HG03558 (cell line): ENCODE data around the gene OMA1.
"Not testable (repeated sequence)": the region's sequence is repeated elsewhere in the genome, so short reads cannot be mapped to it uniquely, and the experiment has no call there.

Experiments
- ATAC-seq: cut with Tn5 transposase; IDR thresholded peaks from one replicate; pipeline ENCODE4 v1.9.1; 2021; ENCODE audit warnings: moderate number of reproducible peaks; ENCODE audit not compliant: unreplicated experiment; ENCODE audit errors: extremely low read depth

Gene OMA1

DNA sequence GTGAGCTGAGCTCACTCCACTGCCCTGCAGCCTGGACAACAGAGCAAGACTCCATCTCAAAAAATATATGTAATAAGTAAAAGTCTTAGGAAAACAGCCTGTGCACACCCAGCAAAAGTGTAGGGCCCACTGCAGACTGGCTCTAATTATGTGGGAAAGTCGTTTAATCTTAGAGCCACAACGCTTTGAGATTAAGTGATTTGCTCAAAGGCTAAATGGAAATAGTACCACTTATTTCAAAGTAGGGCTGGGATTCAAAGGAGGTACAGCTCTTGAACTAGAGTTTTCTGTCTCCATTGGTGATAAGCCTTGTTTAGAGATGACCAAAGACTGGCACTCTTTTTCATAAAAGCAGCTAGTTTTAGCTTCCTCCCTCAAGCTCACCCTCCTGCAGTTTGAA is 28.3 kb upstream of the OMA1 start:
- no peak for ATAC-seq

DNA sequence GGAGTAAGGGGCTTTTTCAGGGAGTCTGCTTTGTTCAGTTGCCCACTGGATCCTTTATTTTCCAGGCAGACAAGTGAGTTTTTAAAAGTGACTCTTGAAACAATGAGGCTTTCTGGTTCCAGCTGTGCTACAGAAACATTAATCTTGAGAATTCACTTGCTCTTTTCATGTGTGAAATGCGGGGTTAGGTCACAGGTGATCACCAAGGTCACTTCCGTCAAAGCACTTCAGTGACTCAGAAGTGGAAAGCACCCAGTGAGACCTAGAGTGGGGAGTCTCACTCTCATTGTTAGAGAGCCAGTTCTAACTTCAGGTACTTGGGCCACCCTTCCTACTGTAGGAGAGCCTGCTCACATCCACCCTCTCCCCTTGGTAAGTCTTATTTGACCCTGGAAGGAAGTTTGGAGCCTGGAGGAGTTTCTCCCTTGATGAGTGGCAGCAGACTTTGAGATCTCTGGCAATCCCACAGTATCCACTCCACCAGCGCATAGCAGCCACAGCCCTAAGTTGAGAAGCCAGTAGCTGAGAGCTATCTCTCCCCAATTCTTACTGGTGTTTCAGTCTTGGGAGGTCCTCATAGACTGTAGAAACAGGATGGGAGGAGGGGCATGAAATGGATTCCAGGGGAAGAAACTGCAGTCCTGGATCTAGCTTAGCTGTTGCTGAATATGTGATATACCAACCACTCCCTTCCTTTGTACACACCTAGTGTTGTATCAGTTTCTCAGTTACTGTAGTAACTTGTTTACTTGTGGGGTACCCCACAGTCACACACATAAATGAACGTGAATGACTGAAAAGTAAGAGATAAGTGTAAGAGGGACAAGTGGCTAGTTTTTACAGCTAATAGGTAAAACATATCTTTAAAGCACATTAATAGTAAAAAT is 27.4 kb upstream of the OMA1 start:
- ATAC-seq = peak; percentile 98

DNA sequence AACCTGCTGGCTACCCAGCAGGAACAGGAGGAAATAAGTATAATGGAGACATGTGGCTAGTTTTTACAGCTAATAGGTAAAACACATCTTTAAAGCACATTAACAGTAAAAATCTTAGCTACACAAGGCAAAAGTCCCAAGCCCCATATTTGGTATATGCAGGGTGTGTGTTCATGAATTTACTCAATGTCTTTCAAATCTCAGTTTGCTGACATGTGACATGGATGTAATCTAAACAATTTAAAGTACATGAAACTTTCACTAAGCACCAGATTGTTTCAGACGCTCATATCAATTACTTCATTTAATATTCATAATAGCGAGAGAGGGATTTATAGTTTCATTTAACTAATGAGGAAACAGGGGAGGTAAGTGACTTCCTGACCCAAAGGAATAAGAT is 26.6 kb upstream of the OMA1 start:
- no peak for ATAC-seq

DNA sequence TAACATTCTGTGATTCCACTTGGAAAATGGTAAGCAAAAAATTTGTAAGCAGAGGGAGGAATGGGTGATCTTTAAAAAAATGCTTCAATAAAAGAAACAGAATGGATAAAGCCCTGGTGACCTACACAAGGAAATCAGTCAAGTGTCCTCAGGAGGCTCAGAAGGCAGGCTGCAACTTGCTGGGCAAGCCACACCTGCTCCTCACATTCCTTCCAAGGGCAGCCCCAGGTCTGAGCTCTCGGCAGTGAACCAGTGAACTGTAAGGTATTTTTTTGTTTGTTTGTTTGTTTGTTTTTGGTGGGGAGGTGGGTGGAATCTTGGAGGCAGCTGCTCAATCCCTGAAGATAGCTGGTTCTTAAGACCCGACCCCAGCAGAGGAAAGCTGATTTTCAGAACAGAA is 26.2 kb upstream of the OMA1 start:
- no peak for ATAC-seq

DNA sequence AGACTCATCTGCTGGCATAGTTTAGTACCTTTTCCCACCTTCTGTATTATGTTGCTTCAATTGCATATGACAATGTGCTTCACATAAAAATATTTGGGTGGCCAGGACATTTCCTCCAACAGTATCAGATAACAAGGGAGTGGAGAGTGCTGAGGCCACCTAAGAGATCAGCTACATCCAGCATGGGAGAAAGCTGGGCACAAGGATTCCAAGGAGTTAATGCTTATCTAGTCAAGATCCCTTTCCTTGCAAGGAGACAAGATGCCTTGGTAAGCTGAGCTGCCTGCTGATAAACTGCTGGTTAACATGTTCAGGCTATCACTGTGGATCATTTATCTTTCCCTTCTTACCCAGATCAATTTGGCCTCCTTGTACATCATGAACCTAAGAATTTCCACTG is 25.1 kb upstream of the OMA1 start:
- no peak for ATAC-seq

DNA sequence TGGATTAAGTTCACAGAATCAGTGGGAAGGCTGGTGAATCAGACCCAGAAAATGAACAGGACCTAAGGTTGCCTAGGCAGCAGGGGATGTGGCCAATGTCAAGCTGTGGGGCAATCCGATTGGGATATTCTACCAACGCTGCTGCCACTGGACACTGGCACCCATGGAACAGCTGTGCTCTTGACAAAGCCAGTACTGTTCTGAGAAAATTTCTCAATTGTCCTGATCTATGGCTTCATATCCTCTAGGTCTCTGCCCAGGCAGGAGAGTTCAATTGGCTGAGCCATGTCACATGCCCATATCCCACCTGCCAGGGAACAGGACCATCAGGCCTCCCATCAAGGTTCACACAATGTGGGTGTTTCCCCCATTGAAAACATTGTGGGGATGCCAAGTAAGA is 24.3 kb upstream of the OMA1 start:
- no peak for ATAC-seq

DNA sequence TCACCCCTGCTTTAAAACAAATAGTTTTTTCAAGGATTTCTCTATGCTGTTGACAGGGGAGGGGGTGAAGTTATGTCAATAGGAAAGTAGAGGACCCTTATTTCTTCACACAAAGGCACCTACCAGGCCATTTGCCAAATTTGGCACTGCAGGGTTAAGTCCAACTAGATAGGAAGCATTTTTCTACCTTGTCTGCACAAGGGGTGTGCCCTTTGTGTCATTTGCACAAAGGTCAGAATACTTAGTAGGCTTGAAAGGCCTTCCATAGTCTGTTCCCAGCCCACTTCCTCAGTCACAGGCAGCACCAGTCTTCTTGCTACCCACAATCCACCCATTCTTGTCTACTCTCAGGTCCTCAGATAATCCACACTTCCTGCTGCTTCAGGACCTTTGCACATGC is 23.6 kb upstream of the OMA1 start:
- no peak for ATAC-seq

DNA sequence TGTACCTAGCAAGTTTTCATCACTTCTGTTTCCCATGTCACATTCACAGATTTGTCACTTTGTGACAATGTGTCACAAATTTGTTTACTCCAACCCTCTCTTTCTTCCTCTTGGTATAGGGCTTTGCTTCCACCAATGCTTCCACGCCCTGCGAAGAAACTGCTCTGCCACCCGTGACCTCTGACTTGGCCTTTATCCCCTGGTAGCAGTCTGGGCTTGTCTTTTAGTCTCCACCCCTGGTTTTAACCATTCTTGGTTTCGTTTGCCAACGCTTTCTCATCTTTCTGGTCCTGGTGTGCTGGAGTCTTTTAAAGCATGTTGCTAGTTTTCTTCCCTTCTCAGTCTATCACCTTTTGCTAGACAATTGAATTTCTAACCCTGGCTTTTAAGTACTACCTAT is 22.4 kb upstream of the OMA1 start:
- ATAC-seq = no peak

DNA sequence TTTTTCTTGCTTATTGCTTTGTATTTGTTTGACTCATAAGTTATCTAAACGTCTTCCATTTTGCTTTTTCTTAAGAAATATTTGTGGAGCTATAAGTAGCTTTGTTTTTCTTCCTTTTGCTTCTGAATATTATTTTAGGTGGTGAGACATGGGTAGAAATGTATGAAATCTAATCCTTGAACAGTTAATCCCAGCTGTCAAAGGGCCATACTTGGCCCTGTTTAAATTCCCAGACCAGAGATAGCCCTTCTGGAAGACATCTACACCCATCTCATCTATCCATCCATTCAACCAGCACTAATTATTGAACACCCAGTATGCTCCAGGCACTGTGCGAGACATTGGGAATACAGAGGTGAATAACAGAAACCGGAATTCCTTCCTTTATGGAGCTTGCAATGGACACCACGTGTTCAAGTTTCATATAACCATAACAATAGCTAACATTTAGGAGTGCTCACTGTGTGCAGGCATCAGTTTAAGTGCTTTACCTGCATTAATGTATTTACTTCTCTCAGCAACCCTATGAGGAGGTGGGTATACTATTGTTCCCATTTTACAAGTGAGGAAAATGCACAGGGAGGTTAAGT is 21.8 kb upstream of the OMA1 start:
- no peak for ATAC-seq

DNA sequence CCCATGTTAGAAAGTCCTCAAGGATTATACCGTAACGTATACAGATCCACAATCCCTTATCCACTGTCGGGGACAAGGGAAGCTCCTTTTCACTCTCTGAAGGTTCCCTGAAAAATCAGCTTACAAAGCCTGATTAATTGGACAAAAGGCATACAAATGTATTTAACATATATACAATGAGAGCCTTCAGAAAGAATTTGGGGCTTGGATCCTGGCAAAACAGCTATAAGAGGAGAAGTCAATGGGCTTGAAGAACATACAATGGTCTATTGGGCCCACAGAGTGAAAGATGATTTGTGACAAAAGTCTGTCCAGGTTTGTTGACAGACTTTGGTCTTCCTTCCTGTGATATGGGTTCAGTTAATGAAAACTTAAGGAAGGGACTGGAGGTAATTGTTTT is 19.8 kb upstream of the OMA1 start:
- ATAC-seq = no peak

DNA sequence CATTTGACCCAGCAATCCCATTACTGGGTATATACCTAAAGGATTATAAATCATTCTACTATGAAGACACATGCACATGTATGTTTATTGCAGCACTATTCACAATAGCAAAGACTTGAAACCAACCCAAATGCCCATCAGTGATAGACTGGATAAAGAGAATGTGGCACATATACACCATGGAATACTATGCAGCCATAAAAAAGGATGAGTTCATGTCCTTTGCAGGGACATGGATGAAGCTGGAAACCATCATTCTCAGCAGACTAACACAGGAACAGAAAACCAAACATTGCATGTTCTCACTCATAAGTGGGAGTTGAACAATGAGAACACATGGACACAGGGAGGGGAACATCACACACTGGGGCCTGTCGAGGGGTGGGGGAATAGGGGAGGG is 17.2 kb upstream of the OMA1 start:
- not testable (repeated sequence) for ATAC-seq

DNA sequence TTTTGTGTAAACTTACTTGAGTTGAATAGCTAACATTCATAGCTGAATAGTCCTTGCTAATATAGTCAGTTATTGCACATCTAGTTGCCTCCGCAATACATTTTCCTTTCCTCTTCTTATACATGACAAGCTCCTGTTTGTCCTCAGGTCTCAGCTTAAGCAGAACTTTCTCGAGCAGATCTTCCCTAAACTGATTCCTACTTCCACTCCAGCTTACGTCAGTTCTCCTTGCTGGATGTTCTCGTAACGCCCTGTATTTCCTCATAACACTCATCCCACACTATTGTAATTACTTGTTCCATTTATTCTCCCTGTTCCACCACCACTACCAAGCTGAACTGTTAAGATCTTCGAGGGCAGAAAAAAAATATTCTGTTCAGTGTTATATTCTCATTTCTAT is 15.1 kb upstream of the OMA1 start:
- no peak for ATAC-seq

DNA sequence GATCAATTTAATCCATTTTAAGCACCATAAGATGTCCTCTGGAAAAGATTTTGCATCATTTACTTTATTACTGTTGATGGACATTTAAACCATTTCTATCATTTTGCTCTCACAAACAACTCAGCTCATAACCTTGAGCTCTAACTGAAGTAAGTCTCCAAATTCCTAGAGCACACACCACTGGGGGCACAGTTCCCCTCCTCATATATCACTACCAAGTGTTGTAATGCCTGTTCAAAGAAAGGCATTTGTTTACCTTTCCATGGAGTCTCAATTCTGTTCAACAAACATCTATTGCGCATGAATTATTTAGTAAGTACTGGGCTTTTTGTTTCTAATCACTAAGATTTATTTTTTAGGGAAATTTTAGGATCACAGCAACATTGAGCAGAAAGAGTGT is 8.9 kb upstream of the OMA1 start:
- no peak for ATAC-seq

DNA sequence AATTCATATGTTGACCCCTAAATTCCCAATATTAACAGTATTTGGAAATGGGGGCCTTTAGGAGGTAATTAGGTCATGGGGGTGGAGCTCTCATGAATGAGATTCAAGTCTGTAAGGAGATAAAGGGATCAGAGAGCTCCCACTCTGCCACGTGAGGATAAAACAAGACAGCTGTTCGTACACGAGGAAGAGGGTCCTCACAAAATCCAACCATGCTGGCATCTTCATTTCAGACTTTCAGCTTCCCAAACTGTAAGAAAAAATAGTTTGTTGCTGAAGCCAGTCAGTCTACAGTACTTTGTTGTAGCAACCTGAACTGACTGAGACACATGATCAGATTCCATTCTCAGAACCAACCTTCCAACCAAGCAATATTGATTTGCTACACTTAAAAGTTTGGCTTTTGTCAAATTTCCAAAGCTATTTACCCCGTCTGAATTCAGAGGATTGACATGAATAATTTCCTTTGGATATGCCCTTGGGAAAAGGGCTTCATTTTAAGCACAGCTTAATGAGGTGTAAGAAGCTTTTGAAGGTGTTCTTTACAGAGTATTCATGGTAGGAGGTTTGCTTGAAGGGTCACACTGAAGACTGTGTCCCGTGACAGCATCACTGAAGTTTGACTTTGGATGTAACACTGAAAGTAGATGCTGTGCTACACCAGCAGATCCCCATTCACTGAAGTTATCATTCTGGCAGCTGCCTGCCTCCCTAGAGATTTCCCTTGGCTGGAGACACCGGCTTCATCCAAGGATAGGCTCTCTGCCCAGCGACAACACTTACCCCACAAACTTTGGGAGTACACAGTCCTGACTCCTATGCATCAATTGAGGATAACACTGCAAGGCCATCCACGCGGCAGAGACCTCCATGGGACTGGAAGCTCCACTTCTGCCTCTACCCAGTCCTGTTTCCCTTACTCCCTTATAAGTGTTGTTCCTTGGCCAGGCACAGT is 4.9 kb upstream of the OMA1 start:
- no peak for ATAC-seq

DNA sequence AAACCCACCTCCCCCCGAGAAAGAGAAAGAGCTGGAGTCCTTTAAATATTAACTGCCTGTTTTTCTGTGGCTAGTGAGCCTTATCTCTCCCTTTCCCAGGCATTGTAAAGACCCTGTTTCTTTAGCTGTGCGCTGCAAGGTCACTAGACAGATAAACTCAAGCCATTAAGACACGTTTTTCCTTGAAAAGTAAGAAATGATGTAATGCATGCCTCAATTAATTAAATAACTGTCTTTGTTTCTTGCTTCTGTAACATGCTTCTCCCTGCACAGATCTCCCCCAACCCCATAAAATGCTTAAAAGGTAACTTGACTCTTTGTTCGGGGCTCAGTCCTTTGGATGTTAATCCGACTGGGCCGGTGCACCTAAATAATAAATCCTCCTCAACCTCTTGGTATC is 2.8 kb upstream of the OMA1 start:
- ATAC-seq = not testable (repeated sequence)

DNA sequence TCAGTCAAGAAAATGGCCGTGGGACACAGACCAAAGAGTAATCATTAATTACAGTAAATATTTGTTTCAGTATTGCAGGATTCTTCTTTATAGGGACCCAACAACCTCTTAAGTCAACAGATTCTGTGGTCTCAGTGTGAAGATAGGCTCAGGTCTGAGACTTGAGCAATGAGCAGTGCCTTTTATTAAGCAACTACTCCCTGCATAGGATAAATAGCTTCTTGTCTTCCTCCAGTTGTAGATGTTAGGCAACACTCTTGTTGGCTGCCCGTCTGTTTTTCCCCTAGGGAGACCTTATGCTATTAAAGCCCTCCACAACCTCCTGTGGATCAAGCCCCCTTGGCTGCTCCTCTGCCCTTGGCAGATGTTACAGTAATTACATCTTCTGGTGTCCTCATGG is 1.8 kb upstream of the OMA1 start:
- ATAC-seq = no peak

DNA sequence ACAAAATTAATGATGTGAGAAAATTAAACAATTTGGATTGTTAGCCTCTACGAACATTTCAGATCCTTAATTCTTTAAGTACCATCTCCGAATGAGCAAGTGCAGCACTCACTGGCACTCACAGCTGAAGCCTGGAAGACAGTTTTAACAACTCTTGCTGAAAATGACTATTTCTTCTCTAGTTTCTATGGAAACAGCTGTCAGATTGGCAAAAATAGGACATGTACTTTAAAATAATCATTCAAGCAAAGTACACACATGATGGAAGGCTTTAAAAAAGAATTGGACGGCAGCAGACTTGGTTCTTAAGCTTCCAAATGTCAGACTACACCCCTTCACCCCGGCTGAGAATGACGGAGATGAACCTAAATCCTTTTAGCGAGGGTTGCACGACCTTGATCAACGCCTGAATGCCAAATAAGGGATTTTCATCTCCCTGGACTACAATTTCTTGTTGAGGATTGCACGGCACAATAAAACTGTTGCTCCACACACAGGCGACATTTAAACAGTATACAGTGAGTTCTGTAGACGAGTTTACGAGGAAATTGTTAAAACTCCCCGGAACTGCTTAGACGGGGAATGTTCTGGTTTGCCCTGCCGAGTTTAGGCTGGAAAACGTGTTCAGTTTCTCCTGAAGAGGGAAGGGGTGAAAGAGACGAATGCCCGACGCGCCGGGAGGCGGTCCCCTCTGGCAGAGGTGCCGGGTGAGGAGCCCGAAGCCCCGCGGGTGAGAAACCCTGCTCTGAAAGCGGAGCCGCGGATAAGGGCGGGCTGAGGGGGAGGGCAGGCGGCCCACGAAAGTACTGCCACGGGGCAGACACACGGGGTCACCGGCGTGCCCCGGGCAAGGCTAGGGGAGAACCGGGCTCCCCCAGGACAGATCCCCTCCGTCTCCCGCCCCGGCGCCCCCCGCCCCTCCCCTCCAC is 671 bp downstream of the OMA1 start:
- ATAC-seq = no peak

DNA sequence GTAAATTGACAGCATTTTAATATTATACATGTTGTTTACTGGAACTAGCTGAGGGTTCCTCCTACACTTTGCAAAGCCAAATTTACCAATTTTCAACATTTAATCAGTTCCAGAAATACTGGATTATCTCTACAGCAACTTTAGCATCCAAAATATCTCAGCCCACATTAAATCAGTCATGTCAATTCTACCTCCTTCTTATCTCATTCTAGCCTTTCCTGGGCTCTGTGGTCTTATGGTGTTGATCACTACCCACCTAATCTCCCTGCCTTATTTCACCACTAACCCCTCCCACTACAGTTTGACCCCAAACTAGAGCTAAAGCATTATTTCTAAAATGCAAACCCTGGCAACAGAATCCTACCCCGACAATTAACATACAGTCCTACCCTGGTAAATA is 3.3 kb downstream of the OMA1 start:
- no peak for ATAC-seq

DNA sequence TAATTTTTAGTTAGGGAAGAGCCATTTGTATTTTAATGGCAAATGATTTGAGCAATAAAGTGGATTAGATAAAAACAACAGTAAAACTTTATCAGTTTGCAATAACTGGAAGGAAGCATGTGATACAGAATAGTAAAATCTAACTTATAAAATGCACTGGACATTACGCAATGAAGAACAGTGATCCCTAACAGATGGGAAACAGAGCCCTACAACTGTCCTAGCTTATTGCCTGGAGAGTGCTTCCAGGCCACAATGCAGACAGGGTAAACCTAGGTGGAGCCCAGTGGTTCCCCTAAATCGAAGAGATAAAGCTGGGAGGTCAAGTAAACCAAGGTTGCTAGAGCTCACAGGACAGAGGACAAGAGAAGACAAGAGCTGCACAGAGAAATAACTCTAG is 7.0 kb downstream of the OMA1 start:
- ATAC-seq = no peak

DNA sequence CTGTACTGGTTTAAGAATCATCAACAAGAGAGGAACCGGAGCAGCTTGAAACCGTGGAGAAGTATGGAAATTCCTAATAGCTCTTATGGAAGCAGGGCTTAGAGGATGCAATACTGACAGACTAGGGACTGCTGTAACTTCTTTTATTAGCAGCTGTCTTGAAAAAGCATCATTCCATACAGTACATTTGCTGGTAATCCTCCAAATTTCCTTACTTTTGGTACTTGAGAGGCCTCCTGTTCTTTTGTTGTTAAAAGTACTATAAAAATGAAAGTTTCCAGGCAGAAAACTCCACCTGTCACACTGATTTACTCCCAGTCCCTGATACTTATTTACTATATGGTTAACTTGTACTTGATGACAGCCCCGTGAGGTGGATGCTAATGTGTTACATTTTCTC is 7.7 kb downstream of the OMA1 start:
- ATAC-seq = no peak
